Activated CD4-positive, alpha-beta memory T cell treated with anti-CD3 and anti-CD28 coated beads for 36 hours (primary cell): ENCODE measurements around the gene ANO7. TPM values are rescaled to one million over a fixed set of nuclear protein-coding genes. Genes with fewer than 3 reads are reported as not detected.

ENCODE experiments used
- CTCF ChIA-PET: fragments of 350-600 bp; sonication (Branson Sonifier 250); formaldehyde crosslinking; loops from one replicate; lab custom pipeline; 2021; ENCODE audit warnings: antibody characterized with exemption, inconsistent platforms; lab: Charles Lee
- POLR2A ChIA-PET: fragments of 350-600 bp; sonication (Branson Sonifier 250); formaldehyde crosslinking; loops from one replicate; lab custom pipeline; 2021; ENCODE audit warnings: antibody characterized with exemption; lab: Charles Lee
- DNase-seq: peaks from one replicate; pipeline ENCODE4 v3.0.0-alpha.2; 2020
- H3K27ac Mint-ChIP-seq: one replicate; pipeline ENCODE4 v1.8.0; 2021; ENCODE audit warnings: mixed read lengths
- H3K27me3 Mint-ChIP-seq: one replicate; pipeline ENCODE4 v1.8.0; 2021; ENCODE audit warnings: mixed read lengths
- H3K36me3 Mint-ChIP-seq: one replicate; pipeline ENCODE4 v1.8.0; 2021; ENCODE audit warnings: mixed read lengths
- H3K4me1 Mint-ChIP-seq: one replicate; pipeline ENCODE4 v1.8.0; 2021; ENCODE audit warnings: low read depth, mixed read lengths
- H3K4me3 Mint-ChIP-seq: one replicate; pipeline ENCODE4 v1.8.0; 2021; ENCODE audit warnings: mild to moderate bottlenecking, mixed read lengths
- H3K9me3 Mint-ChIP-seq: one replicate; pipeline ENCODE4 v1.8.0; 2021; ENCODE audit warnings: mixed read lengths
- intact Hi-C: fragments of 100-400 bp; cut with micrococcal nuclease; formaldehyde crosslinking; loops from one replicate; pipeline ENCODE4 v1.15.1; 2023
- total RNA-seq, 2 experiments: library from RNA; stranded (reverse); gene quantifications; one replicate each; pipeline ENCODE4 v1.2.3, GENCODE V29; 2021

The ANO7 gene
- total RNA-seq, 2 experiments from 2014 or later: 1.4 to 2.1 TPM

DNA sequence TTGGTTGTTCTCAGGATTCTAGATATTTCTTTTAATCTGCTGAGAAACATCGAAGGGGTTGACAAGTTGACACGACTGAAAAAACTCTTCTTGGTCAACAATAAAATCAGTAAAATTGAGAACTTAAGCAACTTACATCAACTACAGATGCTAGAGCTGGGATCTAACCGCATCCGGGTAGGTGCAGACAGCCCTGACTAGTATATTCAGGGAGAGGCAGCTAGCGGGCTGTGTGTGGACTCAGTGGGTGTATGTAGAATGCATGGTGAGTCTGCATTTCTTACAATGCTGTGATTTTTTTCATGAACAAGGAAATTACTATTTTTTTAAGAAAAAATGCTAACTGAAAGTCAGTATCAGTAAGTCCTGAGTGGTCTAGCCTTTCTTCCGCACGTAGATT is 28.2 kb upstream of the ANO7 start:
- CTCF ChIA-PET: no interaction called here
- Mint-ChIP-seq H3K27ac (no peak overlapping the region), H3K9me3 (no peaks in the 10 kb centered on the region), H3K27me3 (no peaks in the 10 kb centered on the region), H3K4me3 (no peak overlapping the region), H3K36me3 (peaks cover 45% of the 10 kb centered on the region), H3K4me1 (peaks cover 8% of the 10 kb centered on the region)
- DNase-seq: no peak
- POLR2A ChIA-PET: no interaction called here
- intact Hi-C loops: no loop called here

DNA sequence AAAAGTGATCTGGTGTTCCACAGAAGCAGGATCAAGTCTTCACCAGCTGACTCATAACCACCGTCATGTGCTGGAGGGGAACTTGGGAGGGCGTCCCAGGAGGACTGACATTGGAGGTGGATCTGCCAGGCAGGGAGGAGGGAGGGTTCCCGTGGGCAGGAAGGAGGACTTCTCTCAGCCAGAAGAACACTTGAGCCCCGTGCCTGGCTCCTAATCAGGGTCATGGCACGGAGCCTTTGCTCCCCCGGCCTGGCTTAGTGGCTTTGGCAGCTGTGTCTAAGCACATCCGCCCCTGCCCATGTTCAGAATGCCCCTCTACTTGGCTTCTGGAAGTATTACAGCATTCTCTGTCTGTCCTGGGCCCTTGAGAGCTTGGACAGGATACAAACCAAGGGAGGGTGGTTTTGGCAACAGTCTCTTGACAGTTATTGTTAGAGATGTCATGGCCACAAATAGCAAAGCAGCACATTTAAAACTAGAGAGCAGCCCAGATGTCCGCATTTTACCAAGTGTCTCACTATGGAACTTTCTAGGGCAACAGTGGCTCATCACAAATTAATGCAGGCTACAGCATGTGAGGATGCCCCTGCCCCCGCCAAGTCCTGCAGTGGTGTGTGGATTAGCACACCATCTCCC is 26.7 kb upstream of the ANO7 start:
- no peak for DNase-seq
- Mint-ChIP-seq H3K4me1 (peaks cover under 1% of the 10 kb centered on the region), H3K27ac (peak overlapping the region; percentile 23), H3K36me3 (peaks cover 47% of the 10 kb centered on the region), H3K27me3 (no peaks in the 10 kb centered on the region), H3K4me3 (no peak overlapping the region), H3K9me3 (no peaks in the 10 kb centered on the region)
- intact Hi-C loops: no loop called here
- ChIA-PET POLR2A (no interaction called here), CTCF (no interaction called here)

DNA sequence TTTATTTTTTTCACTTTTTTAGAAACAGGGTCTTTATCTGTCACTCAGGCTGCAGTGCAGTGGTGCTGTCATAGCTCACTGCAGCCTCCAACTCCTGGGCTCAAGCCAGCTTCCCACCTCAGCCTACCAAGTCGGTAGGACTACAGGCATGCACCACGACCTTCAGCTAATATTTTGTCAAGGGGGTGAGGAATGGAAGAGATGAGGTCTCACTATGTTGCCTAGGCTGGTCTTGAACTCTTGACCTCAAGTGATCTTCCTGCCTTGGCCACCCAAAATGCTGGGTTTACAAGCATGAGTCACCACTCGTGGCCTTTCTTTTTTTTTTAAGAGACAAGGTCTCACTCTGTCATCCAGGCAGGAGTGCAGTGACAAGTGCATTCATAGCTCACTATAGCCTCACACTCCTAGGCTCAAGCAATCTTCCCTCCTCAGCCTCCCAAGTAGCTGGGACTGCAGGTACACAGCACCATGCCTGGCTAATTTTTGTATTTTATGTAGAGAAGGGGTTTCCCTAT is 24.8 kb upstream of the ANO7 start:
- ChIA-PET POLR2A (no interaction called here), CTCF (interaction anchor here (1.3 kb wide), 1 partner anchor 180 kb away, joined by 3 read pairs; no protein-coding TSS in a partner anchor)
- intact Hi-C loops: no loop called here
- Mint-ChIP-seq H3K27me3 (no peaks in the 10 kb centered on the region), H3K27ac (no peak overlapping the region), H3K9me3 (no peaks in the 10 kb centered on the region), H3K36me3 (peaks cover 46% of the 10 kb centered on the region), H3K4me3 (no peak overlapping the region), H3K4me1 (no peaks in the 10 kb centered on the region)
- no peak for DNase-seq

DNA sequence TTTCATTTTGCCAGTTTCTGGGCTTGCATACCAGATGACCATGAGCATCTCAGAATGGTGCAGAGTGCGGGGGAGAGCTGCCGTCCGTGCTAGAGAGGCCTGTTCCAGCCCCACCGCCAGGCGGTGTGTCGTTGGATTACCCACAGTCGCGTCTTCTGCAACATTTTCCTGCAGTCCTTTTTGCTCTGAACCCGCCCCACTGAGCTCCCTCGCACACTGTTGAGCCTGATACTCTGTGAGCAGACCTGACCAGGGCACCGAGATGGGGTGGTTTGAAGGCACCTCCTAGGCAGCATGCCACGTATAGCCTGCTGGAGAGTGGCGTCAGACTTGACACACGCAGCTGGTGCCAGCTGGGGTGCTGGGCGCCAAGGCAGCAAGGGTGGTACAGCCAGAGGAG is 20.1 kb upstream of the ANO7 start:
- ChIA-PET CTCF (no interaction called here), POLR2A (no interaction called here)
- intact Hi-C loops: no loop called here
- Mint-ChIP-seq H3K9me3 (peaks cover 18% of the 10 kb centered on the region), H3K4me3 (no peak overlapping the region), H3K36me3 (peaks cover 58% of the 10 kb centered on the region), H3K4me1 (no peaks in the 10 kb centered on the region), H3K27me3 (no peaks in the 10 kb centered on the region), H3K27ac (no peak overlapping the region)
- no peak for DNase-seq

DNA sequence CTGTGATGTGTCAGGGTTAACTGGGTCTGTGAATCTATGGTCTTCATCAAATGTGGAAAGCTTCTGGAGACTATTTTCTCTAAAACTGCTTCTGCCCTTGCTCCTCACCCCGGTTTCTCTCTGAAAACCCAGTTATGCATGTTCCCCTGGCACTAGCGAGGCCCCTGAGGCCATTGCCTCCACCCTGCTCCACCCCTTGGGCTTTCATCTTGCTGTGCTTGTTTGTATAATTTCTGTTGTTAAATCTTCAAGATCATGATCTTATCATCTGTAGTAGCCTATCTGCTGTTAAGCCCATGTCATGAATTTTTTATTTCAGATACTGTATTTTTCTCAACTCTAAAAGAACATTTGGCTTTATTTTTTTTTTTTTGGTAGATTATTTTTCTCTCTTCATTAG is 14.9 kb upstream of the ANO7 start:
- intact Hi-C loops: no loop called here
- Mint-ChIP-seq H3K27me3 (no peaks in the 10 kb centered on the region), H3K9me3 (peaks cover 18% of the 10 kb centered on the region), H3K27ac (no peak overlapping the region), H3K4me1 (no peaks in the 10 kb centered on the region), H3K4me3 (no peak overlapping the region), H3K36me3 (peaks cover 52% of the 10 kb centered on the region)
- CTCF ChIA-PET: no interaction called here
- POLR2A ChIA-PET: interaction anchor here (1.3 kb wide), 1 partner anchor 24 kb away, joined by 3 read pairs; the partner anchor contains the start of genes PASK and PPP1R7
- DNase-seq: no peak

DNA sequence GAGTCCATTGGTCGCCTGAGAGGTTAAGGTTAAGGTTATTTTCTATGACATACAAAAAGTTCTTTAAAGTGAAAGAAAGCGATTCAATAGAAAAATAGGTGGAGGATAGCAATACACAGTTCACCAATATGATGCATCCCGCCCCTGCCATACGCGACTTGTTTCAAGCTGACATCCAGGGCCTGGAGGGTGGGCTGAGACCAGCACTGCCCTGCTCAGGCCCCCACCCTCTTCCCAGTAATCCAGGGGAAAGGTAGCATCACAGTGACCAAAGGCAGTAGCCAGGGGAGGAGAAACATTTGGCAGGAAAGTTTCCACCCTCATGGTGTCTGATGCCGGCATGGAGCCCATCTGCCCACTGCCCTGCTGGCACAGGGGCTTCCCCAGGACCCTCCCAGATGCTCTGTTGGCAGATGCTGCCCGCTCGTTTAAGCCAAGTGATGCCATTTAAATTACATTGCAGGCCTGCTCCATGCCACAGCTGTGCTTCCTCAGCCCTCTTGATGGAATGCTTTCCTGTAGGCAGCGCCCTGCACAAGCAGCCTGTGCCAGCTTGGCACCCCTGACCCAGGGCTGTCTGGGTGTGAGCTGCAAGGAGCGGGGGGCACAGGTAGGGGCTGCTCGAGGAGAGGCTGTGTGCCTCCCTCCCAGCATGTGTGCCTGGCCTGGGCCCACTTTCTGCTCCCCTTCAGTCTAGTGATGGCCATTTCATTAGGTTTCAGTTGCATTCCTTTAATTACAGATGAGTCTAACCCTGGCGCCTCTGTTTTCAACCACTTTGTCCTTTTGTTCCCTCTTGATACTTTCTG is 10.7 kb upstream of the ANO7 start:
- Mint-ChIP-seq H3K27me3 (no peaks in the 10 kb centered on the region), H3K4me1 (peaks cover 19% of the 10 kb centered on the region), H3K36me3 (peaks cover 36% of the 10 kb centered on the region), H3K27ac (no peak overlapping the region), H3K4me3 (no peak overlapping the region), H3K9me3 (no peaks in the 10 kb centered on the region)
- POLR2A ChIA-PET: no interaction called here
- intact Hi-C loops: no loop called here
- no peak for DNase-seq
- CTCF ChIA-PET: no interaction called here

DNA sequence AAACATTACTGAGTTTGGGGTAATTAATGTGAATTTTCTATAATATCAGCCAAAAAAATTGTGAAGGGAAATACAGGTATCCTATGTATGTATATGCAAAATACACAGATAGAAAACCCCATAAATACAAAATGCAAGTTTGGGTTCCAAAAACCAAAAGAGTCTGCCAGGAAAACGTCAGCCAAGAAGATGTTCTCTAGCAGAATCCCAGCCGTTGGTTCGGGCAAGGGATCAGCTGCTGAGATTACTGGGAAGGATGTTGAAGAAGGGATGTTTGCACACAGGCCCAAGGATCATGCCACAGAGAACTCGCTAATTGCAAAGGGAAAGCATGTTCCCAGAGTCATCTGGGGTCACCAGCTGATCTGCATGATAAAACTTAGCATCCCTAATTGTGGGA is 9.5 kb upstream of the ANO7 start:
- no peak overlapping the region for H3K27ac Mint-ChIP-seq
- ChIA-PET POLR2A (no interaction called here), CTCF (no interaction called here)
- intact Hi-C loops: no loop called here
- no peak for DNase-seq
- no peaks in the 10 kb centered on the region for H3K9me3 Mint-ChIP-seq
- H3K4me1 Mint-ChIP-seq: peaks cover 19% of the 10 kb centered on the region
- no peaks in the 10 kb centered on the region for H3K27me3 Mint-ChIP-seq
- no peak overlapping the region for H3K4me3 Mint-ChIP-seq
- H3K36me3 Mint-ChIP-seq: peaks cover 37% of the 10 kb centered on the region

DNA sequence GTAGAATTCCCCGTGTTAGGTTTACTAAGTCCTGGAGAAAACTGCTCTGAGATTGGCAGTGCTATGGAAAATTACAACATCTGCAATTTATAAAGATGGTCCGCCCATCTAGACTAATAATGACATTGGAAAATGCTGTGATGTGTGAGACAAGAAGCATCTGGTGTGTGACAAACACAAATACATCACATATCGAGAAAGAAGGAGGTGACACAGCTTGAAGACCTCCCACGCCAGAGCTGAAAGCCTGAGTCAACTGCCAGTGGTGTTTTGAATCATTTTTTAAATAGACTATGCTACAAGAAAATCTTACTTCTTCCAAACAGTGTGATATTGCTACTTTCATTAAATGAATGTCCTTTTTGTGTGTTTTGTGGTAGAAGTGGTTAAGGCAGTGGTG is 8.6 kb upstream of the ANO7 start:
- POLR2A ChIA-PET: interaction anchor here (1.2 to 1.9 kb wide), 3 partner anchors 25 to 39 kb away, joined by 3 to 6 read pairs (median 4); partner anchors contain the start of gene PASK
- H3K4me3 Mint-ChIP-seq: no peak overlapping the region

DNA sequence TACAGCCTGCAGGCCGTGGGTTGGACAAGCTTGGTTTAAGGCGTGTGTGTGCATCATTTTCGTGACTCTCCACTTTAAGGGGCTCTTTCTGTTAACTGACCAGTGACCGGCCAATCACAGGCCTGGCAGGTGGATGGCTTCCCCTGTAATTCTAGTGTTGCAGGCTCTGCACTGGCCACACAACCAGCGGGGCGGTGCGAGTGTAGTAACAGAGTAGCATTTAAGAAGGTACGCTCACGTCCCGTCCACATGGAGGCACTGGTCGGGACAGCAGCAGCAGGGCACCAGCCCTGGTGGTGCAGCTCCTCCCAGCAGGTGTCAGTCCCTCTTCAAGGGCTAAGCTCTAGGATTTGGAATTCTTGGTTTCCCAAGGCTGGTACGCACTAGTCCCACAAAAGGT is 8.0 kb upstream of the ANO7 start:
- Mint-ChIP-seq H3K4me3 (no peak overlapping the region), H3K36me3 (peaks cover 31% of the 10 kb centered on the region), H3K27me3 (no peaks in the 10 kb centered on the region), H3K4me1 (peaks cover 19% of the 10 kb centered on the region), H3K27ac (no peak overlapping the region), H3K9me3 (no peaks in the 10 kb centered on the region)
- ChIA-PET CTCF (interaction anchor here (0.6 to 1.5 kb wide), 2 partner anchors 31 to 506 kb away, joined by 3 to 6 read pairs; partner anchors contain the start of genes DTYMK and PASK), POLR2A (interaction anchor here (1.2 to 1.9 kb wide), 3 partner anchors 26 to 38 kb away, joined by 3 to 6 read pairs (median 4); partner anchors contain the start of gene PASK)
- intact Hi-C loops: loop anchor here (1.0 kb wide), 3 partner anchors 25 to 264 kb away; partner anchors contain the start of gene PPP1R7
- DNase-seq: no peak

More for the DNA sequence above, 8.6 kb upstream of the ANO7 start:
- peak; percentile 78 for DNase-seq
- Mint-ChIP-seq H3K9me3 (no peaks in the 10 kb centered on the region), H3K27ac (peak overlapping the region; percentile 69), H3K27me3 (no peaks in the 10 kb centered on the region), H3K4me1 (peaks cover 19% of the 10 kb centered on the region), H3K36me3 (peaks cover 35% of the 10 kb centered on the region)
- intact Hi-C loops: loop anchor here (1.0 kb wide), 3 partner anchors 25 to 264 kb away; partner anchors contain the start of gene PPP1R7
- CTCF ChIA-PET: interaction anchor here (1.5 kb wide), 1 partner anchor 31 kb away, joined by 6 read pairs; the partner anchor contains the start of gene PASK

DNA sequence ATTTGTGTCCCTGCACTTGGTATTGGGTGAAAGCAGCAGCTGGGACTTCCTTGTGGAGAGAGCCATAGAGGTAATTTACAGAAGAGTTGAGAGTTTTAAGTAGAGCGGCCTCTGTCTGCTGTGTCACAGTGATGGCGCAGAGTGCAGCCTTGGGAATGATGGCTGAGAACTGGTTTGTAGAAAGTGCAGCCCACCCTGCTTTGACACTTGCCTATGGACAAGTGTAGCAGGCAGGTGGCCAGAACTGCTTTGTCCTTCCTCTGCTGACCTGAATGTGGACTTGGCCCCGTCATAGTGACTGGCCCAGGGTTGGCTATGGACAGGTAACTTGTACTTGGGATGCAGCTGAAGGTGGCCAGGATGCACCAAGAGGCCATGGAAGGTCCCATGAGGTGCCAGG is 6.4 kb upstream of the ANO7 start:
- H3K9me3 Mint-ChIP-seq: no peaks in the 10 kb centered on the region

DNA sequence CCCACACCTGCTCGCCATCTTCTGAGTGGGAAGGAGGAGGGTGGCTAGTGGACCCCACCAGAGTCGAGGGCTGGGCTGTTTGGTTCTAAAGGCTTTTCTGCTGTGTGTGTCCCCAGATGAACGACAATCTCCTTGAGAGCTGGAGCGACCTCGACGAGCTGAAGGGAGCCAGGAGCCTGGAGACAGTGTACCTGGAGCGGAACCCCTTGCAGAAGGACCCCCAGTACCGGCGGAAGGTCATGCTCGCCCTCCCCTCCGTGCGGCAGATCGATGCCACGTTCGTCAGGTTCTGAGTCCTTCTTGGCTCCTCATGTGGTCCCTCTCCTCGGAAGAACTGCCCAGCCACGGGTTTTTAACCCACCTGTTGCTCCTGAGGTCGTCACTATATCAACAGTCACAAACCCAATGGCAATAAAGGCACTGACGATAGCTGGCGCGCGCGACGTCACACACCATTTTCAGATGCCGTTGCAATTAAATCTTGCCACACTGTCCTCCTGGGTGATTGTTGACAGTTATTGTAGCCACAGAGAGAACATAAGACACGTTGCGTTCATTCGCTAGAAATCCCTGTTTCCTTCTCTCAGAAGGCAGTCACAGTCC is 5.8 kb upstream of the ANO7 start:
- peaks cover 19% of the 10 kb centered on the region for H3K4me1 Mint-ChIP-seq
- ChIA-PET POLR2A (no interaction called here), CTCF (no interaction called here)
- H3K27ac Mint-ChIP-seq: no peak overlapping the region
- intact Hi-C loops: no loop called here
- no peak overlapping the region for H3K4me3 Mint-ChIP-seq
- peaks cover 28% of the 10 kb centered on the region for H3K36me3 Mint-ChIP-seq
- no peaks in the 10 kb centered on the region for H3K9me3 Mint-ChIP-seq
- no peaks in the 10 kb centered on the region for H3K27me3 Mint-ChIP-seq
- DNase-seq: no peak

More for the DNA sequence above, 6.4 kb upstream of the ANO7 start:
- H3K4me3 Mint-ChIP-seq: no peak overlapping the region
- ChIA-PET CTCF (no interaction called here), POLR2A (no interaction called here)
- no peak for DNase-seq
- intact Hi-C loops: no loop called here
- no peak overlapping the region for H3K27ac Mint-ChIP-seq
- peaks cover 28% of the 10 kb centered on the region for H3K36me3 Mint-ChIP-seq
- no peaks in the 10 kb centered on the region for H3K27me3 Mint-ChIP-seq
- H3K4me1 Mint-ChIP-seq: peaks cover 19% of the 10 kb centered on the region

DNA sequence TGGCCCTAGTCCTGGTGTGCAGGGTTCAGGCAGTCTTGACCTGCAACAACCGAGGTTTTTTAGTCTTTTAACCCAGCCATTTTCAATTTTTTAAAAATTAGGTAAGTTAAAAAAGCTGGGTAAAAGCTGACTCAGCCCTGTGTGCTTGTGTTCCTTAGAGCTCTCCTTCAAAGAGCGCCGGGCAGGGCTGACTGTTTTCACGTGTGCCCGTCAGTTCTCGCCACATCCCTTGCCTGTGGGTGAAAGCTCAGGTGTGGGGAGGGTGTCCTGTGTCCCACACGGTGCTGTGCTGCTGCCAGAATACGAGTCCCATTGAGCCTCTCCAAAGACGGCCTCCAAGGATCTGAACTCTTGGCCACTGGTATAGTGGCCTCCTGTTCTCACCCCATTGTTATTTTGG is 5.3 kb upstream of the ANO7 start:
- Mint-ChIP-seq H3K4me3 (no peak overlapping the region), H3K9me3 (no peaks in the 10 kb centered on the region), H3K4me1 (peaks cover 19% of the 10 kb centered on the region), H3K27me3 (no peaks in the 10 kb centered on the region), H3K36me3 (peaks cover 26% of the 10 kb centered on the region), H3K27ac (no peak overlapping the region)
- intact Hi-C loops: no loop called here
- ChIA-PET CTCF (no interaction called here), POLR2A (no interaction called here)
- DNase-seq: no peak
